Activated CD8-positive, alpha-beta memory T cell treated with anti-CD3 and anti-CD28 coated beads, Interleukin-2, amount 10 ng/mL, durations not matched to agents 7 days and 5 days (primary cell): ENCODE measurements around the gene NEU1. TPM values are rescaled to one million over a fixed set of nuclear protein-coding genes. Genes with fewer than 3 reads are reported as not detected.
"Not testable (repeated sequence)": the region's sequence is repeated elsewhere in the genome, so short reads cannot be mapped to it uniquely, and the experiment has no call there.

ENCODE experiments used
- ATAC-seq: fragments of 150-1000 bp; cut with Tn5 transposase; one replicate; pipeline ENCODE4 v1.10.0; 2021; ENCODE audit warnings: moderate library complexity
- CTCF ChIA-PET: fragments of 350-600 bp; sonication (Branson Sonifier 250); formaldehyde crosslinking; loops from one replicate; lab custom pipeline; 2021; ENCODE audit warnings: antibody characterized with exemption; lab: Charles Lee
- DNase-seq: peaks from one replicate; pipeline ENCODE4 v3.0.0-alpha.2; 2020
- H3K27ac Mint-ChIP-seq: one replicate; pipeline ENCODE4 v1.8.0; 2021; ENCODE audit warnings: mild to moderate bottlenecking, mixed read lengths
- H3K27me3 Mint-ChIP-seq: one replicate; pipeline ENCODE4 v1.8.0; 2021; ENCODE audit warnings: mixed read lengths
- H3K36me3 Mint-ChIP-seq: one replicate; pipeline ENCODE4 v1.8.0; 2021; ENCODE audit warnings: mild to moderate bottlenecking, mixed read lengths
- H3K4me1 Mint-ChIP-seq: one replicate; pipeline ENCODE4 v1.8.0; 2021; ENCODE audit warnings: mixed read lengths
- H3K4me3 Mint-ChIP-seq: one replicate; pipeline ENCODE4 v1.8.0; 2021; ENCODE audit warnings: mild to moderate bottlenecking, moderate library complexity, mixed read lengths
- H3K9me3 Mint-ChIP-seq: one replicate; pipeline ENCODE4 v1.8.0; 2022; ENCODE audit warnings: low read depth, mixed read lengths
- total RNA-seq, 2 experiments: library from RNA; stranded (reverse); gene quantifications; one replicate each; pipeline ENCODE4 v1.2.3, GENCODE V29; 2021

Gene NEU1
- total RNA-seq, 2 experiments from 2014 or later = 13.0 to 21.5 TPM

GRCh38 chr6:31838114-31838553 is 24.5 kb downstream of the NEU1 start:
- CTCF ChIA-PET = interaction anchor here (1.8 kb wide), 1 partner anchor 8 kb away, joined by 6 read pairs; no protein-coding TSS in a partner anchor
- H3K27ac Mint-ChIP-seq = peak overlapping the region; percentile 98

GRCh38 chr6:31837369-31838113 is 25.1 kb downstream of the NEU1 start:
- ATAC-seq (no peak), DNase-seq (no peak)
- no peaks in the 10 kb centered on the region for H3K27me3 Mint-ChIP-seq
- H3K36me3 Mint-ChIP-seq = peaks cover 63% of the 10 kb centered on the region
- H3K4me3 Mint-ChIP-seq = peak overlapping the region; percentile 99
- H3K9me3 Mint-ChIP-seq = no peaks in the 10 kb centered on the region
- H3K4me1 Mint-ChIP-seq = peaks cover 44% of the 10 kb centered on the region
- peak overlapping the region; percentile 98 for H3K27ac Mint-ChIP-seq
- CTCF ChIA-PET = interaction anchor here (0.8 to 1.8 kb wide), 3 partner anchors 8 to 157 kb away, joined by 3 to 6 read pairs (median 4); partner anchors contain the start of genes LY6G5C and NEU1

More at GRCh38 chr6:31838114-31838553, 24.5 kb downstream of the NEU1 start:
- not testable (repeated sequence) for H3K9me3 Mint-ChIP-seq, ATAC-seq, H3K27me3 Mint-ChIP-seq, DNase-seq
- H3K4me3 Mint-ChIP-seq = peak overlapping the region; percentile 99
- H3K4me1 Mint-ChIP-seq = peaks cover 41% of the 10 kb centered on the region
- H3K36me3 Mint-ChIP-seq = peaks cover 63% of the 10 kb centered on the region

GRCh38 chr6:31836474-31837368 is 25.9 kb downstream of the NEU1 start:
- DNase-seq = no peak
- no peaks in the 10 kb centered on the region for H3K9me3 Mint-ChIP-seq

GRCh38 chr6:31836047-31836473 is 26.6 kb downstream of the NEU1 start:
- ATAC-seq = no peak
- Mint-ChIP-seq H3K4me3 (peak overlapping the region; percentile 99), H3K9me3 (no peaks in the 10 kb centered on the region), H3K27me3 (no peaks in the 10 kb centered on the region), H3K4me1 (peaks cover 49% of the 10 kb centered on the region), H3K27ac (peak overlapping the region; percentile 98), H3K36me3 (peaks cover 59% of the 10 kb centered on the region)
- CTCF ChIA-PET = interaction anchor here (0.6 to 1.4 kb wide), 6 partner anchors 27 to 290 kb away, joined by 3 to 4 read pairs (median 4); partner anchors contain the start of genes ABHD16A, ATP6V1G2 and NEU1
- DNase-seq = no peak

More at GRCh38 chr6:31836474-31837368, 25.9 kb downstream of the NEU1 start:
- Mint-ChIP-seq H3K4me1 (peaks cover 46% of the 10 kb centered on the region), H3K27ac (peak overlapping the region; percentile 98), H3K36me3 (peaks cover 60% of the 10 kb centered on the region), H3K27me3 (no peaks in the 10 kb centered on the region), H3K4me3 (peak overlapping the region; percentile 99)
- CTCF ChIA-PET = interaction anchor here (0.6 to 1.4 kb wide), 6 partner anchors 26 to 290 kb away, joined by 3 to 4 read pairs (median 4); partner anchors contain the start of genes ABHD16A, ATP6V1G2, LY6G5C and NEU1
- ATAC-seq = no peak

GRCh38 chr6:31834367-31835250 is 28.0 kb downstream of the NEU1 start:
- H3K9me3 Mint-ChIP-seq = no peaks in the 10 kb centered on the region
- peaks cover 56% of the 10 kb centered on the region for H3K36me3 Mint-ChIP-seq
- DNase-seq = peak; percentile 83
- ATAC-seq = peak; percentile 55
- H3K4me1 Mint-ChIP-seq = peaks cover 54% of the 10 kb centered on the region
- CTCF ChIA-PET = interaction anchor here (0.7 to 1.3 kb wide), 3 partner anchors 43 to 461 kb away, joined by 3 read pairs; no protein-coding TSS in a partner anchor
- peak overlapping the region; percentile 98 for H3K27ac Mint-ChIP-seq
- H3K4me3 Mint-ChIP-seq = peak overlapping the region; percentile 99
- H3K27me3 Mint-ChIP-seq = no peaks in the 10 kb centered on the region

- CTCF ChIA-PET = interaction anchor here (0.6 to 4.5 kb wide), 21 partner anchors 13 to 1173 kb away, joined by 3 to 51 read pairs (median 6); partner anchors contain the start of genes BAG6, DDAH2, GPANK1 and HSPA1A
- no peaks in the 10 kb centered on the region for H3K27me3 Mint-ChIP-seq
- no peak for ATAC-seq
- H3K4me3 Mint-ChIP-seq = peak overlapping the region; percentile 96
- H3K36me3 Mint-ChIP-seq = peaks cover 27% of the 10 kb centered on the region
- peak overlapping the region; percentile 83 for H3K27ac Mint-ChIP-seq
- no peak for DNase-seq
- peaks cover 30% of the 10 kb centered on the region for H3K4me1 Mint-ChIP-seq
- no peaks in the 10 kb centered on the region for H3K9me3 Mint-ChIP-seq
Measured at GRCh38 chr6:31831350-31832215, 31.0 kb downstream of the NEU1 start.

GRCh38 chr6:31830886-31831335 is 31.7 kb downstream of the NEU1 start:
- ATAC-seq (no peak), DNase-seq (no peak)
- Mint-ChIP-seq H3K27ac (peak overlapping the region; percentile 83), H3K4me3 (peak overlapping the region; percentile 96), H3K27me3 (no peaks in the 10 kb centered on the region), H3K4me1 (peaks cover 32% of the 10 kb centered on the region), H3K36me3 (peaks cover 20% of the 10 kb centered on the region), H3K9me3 (no peaks in the 10 kb centered on the region)
- CTCF ChIA-PET = interaction anchor here (0.6 to 4.5 kb wide), 23 partner anchors 13 to 243 kb away, joined by 3 to 51 read pairs (median 6); partner anchors contain the start of genes ABHD16A, BAG6, DDAH2 and GPANK1

- DNase-seq = no peak
- Mint-ChIP-seq H3K4me1 (peaks cover 42% of the 10 kb centered on the region), H3K27me3 (no peaks in the 10 kb centered on the region), H3K27ac (peak overlapping the region; percentile 83), H3K36me3 (peaks cover 12% of the 10 kb centered on the region), H3K4me3 (peak overlapping the region; percentile 96), H3K9me3 (no peaks in the 10 kb centered on the region)
- no peak for ATAC-seq
- CTCF ChIA-PET = interaction anchor here (0.6 to 4.5 kb wide), 33 partner anchors 9 to 252 kb away, joined by 3 to 51 read pairs (median 5); partner anchors contain the start of genes ABHD16A, BAG6, DDAH2 and GPANK1
Measured at GRCh38 chr6:31829633-31830283, 32.9 kb downstream of the NEU1 start.

GRCh38 chr6:31827286-31828079 is 35.1 kb downstream of the NEU1 start, which contains the start of gene HSPA1B:
HSPA1B (plus strand) TSS chr6:31827738; CDS start chr6:31827951, 213 bp downstream.
- Mint-ChIP-seq H3K4me1 (peaks cover 52% of the 10 kb centered on the region), H3K27me3 (no peaks in the 10 kb centered on the region), H3K36me3 (peaks cover 12% of the 10 kb centered on the region), H3K9me3 (no peaks in the 10 kb centered on the region), H3K4me3 (peak within 1 kb of the TSS; percentile 85), H3K27ac (peak within 1 kb of the TSS; percentile 97)
- peak; percentile 82 for ATAC-seq
- peak; percentile 99 for DNase-seq
- CTCF ChIA-PET = interaction anchor here (0.6 to 2.2 kb wide), 18 partner anchors 9 to 245 kb away, joined by 3 to 12 read pairs (median 4); partner anchors contain the start of genes ABHD16A, HSPA1A, HSPA1L and LSM2

- peaks cover 52% of the 10 kb centered on the region for H3K4me1 Mint-ChIP-seq
Measured at GRCh38 chr6:31826793-31827285, 35.8 kb downstream of the NEU1 start.

More at GRCh38 chr6:31826793-31827285, 35.8 kb downstream of the NEU1 start:
- ATAC-seq = peak; percentile 10
- Mint-ChIP-seq H3K9me3 (no peaks in the 10 kb centered on the region), H3K4me3 (peak overlapping the region; percentile 85), H3K36me3 (peaks cover 12% of the 10 kb centered on the region), H3K27me3 (no peaks in the 10 kb centered on the region), H3K27ac (peak overlapping the region; percentile 97)
- CTCF ChIA-PET = interaction anchor here (0.6 to 2.2 kb wide), 19 partner anchors 9 to 245 kb away, joined by 3 to 12 read pairs (median 4); partner anchors contain the start of genes CLIC1, GPANK1, HSPA1A and HSPA1L
- peak; percentile 66 for DNase-seq
